ENCODE measurements around the gene STPG3. TPM values are rescaled to one million over a fixed set of nuclear protein-coding genes. Genes with fewer than 3 reads are reported as not detected.

STPG3 gene
- polyA plus RNA-seq, 1 of the 3 experiments (the other 2 are of a cell fraction) = not detected

- TF ChIP-seq RAD21 (IDR thresholded peaks at IDR 0.05; ENCODE audit: low read length) (no peak), TEAD4 (IDR thresholded peaks at IDR 0.05; ENCODE audit: borderline replicate concordance, insufficient read depth) (no peak), RXRA (IDR thresholded peaks at IDR 0.05; ENCODE audit: borderline replicate concordance, low read depth) (no peak), MEF2A (IDR thresholded peaks at IDR 0.05; ENCODE audit: borderline replicate concordance, low read depth) (no peak)
These were observed 27.1 kb downstream of the STPG3 start (continued) for GRCh38 chr9:137278061-137278701.

GRCh38 chr9:137278721-137279711 is 27.9 kb downstream of the STPG3 start:
- no peaks in the 10 kb centered on the region for H4K20me1 ChIP-seq (ENCODE audit: insufficient read depth)
- no peak overlapping the region for H2AFZ ChIP-seq (ENCODE audit: low read depth)
- WGBS (ENCODE audit: low lambda C conversion rate) = 98% methylated on average over 99 of the region's 139 CpGs
- no peak overlapping the region for H3K4me3 ChIP-seq (ENCODE audit: low read depth in 2 of 2, low read length in 1 of 2)
- H3K36me3 ChIP-seq (replicated peaks in 1 of 2; ENCODE audit: control insufficient read depth in 1 of 2, insufficient read depth in 2 of 2, low read length in 1 of 2) = peaks cover 0 to 3% of the 10 kb centered on the region in 2 experiments
- CTCF ChIA-PET = interaction anchor here (0.7 to 1.4 kb wide), 4 partner anchors 14 to 507 kb away, joined by 3 read pairs; partner anchors contain the start of genes EXD3 and NOXA1
- H3K27me3 ChIP-seq (ENCODE audit: insufficient read depth) = no peaks in the 10 kb centered on the region
- no peaks in the 10 kb centered on the region for H3K9me3 ChIP-seq
- POLR2A ChIA-PET = no interaction called here
- H3K4me1 ChIP-seq (ENCODE audit: control insufficient read depth in 1 of 2, insufficient read depth in 2 of 2, low read depth in 1 of 2, low read length in 1 of 2) = peaks cover 0 to 8% of the 10 kb centered on the region in 2 experiments; a peak in 2 of 4 replicates
- no peaks in the 10 kb centered on the region for H3K79me2 ChIP-seq (ENCODE audit: insufficient read depth)
- no peak overlapping the region for H3K27ac ChIP-seq (ENCODE audit: low read depth in 2 of 2, low read length in 1 of 2)
- no peaks in the 10 kb centered on the region for H3K9me2 ChIP-seq
- peaks cover 11% of the 10 kb centered on the region for H3F3A ChIP-seq (replicated peaks; ENCODE audit: insufficient read depth)
- TF ChIP-seq CHD2 (IDR thresholded peaks at IDR 0.05; ENCODE audit: low read length, partially characterized antibody) = no peak
- no peak for TF ChIP-seq RAD21 (IDR thresholded peaks at IDR 0.05; ENCODE audit: low read length)
- TF ChIP-seq YY1 (IDR thresholded peaks at IDR 0.05; ENCODE audit: low read depth) = no peak
- TF ChIP-seq MAX (IDR thresholded peaks at IDR 0.05; ENCODE audit: low read depth) = no peak
- no peak for TF ChIP-seq EZH2phosphoT487 (IDR thresholded peaks at IDR 0.05; ENCODE audit: borderline replicate concordance, low read depth)
- DNase-seq = peak; percentile 19
- no peak overlapping the region for H3K9ac ChIP-seq
- H3K4me2 ChIP-seq = no peak overlapping the region

GRCh38 chr9:137279741-137280473 is 28.8 kb downstream of the STPG3 start:
- H3K27ac ChIP-seq (ENCODE audit: low read depth in 2 of 2, low read length in 1 of 2) = no peak overlapping the region
- DNase-seq = no peak
- H3K4me2 ChIP-seq = no peak overlapping the region
- no peaks in the 10 kb centered on the region for H3K9me2 ChIP-seq
- H3K79me2 ChIP-seq (ENCODE audit: insufficient read depth) = no peaks in the 10 kb centered on the region
- H3K4me3 ChIP-seq (ENCODE audit: low read depth in 2 of 2, low read length in 1 of 2) = no peak overlapping the region
- peaks cover 10% of the 10 kb centered on the region for H3F3A ChIP-seq (replicated peaks; ENCODE audit: insufficient read depth)
- H3K36me3 ChIP-seq (replicated peaks in 1 of 2; ENCODE audit: control insufficient read depth in 1 of 2, insufficient read depth in 2 of 2, low read length in 1 of 2) = no peaks in the 10 kb centered on the region
- CTCF ChIA-PET = interaction anchor here (0.8 to 1.4 kb wide), 4 partner anchors 12 to 143 kb away, joined by 3 to 6 read pairs (median 3); partner anchors contain the start of genes EXD3 and NOXA1
- H3K27me3 ChIP-seq (ENCODE audit: insufficient read depth) = no peaks in the 10 kb centered on the region
- no peak overlapping the region for H3K9ac ChIP-seq
- POLR2A ChIA-PET = no interaction called here
- H4K20me1 ChIP-seq (ENCODE audit: insufficient read depth) = no peaks in the 10 kb centered on the region
- no peaks in the 10 kb centered on the region for H3K9me3 ChIP-seq
- H3K4me1 ChIP-seq (ENCODE audit: control insufficient read depth in 1 of 2, insufficient read depth in 2 of 2, low read depth in 1 of 2, low read length in 1 of 2) = peaks cover 0 to 8% of the 10 kb centered on the region in 2 experiments; a peak in 2 of 4 replicates
- 96% methylated on average over 32 of the region's 41 CpGs for WGBS (ENCODE audit: low lambda C conversion rate)
- no peak overlapping the region for H2AFZ ChIP-seq (ENCODE audit: low read depth)
- TF ChIP-seq MXI1 (IDR thresholded peaks at IDR 0.05; ENCODE audit: low read depth, low read length) (no peak), RAD21 (IDR thresholded peaks at IDR 0.05; ENCODE audit: low read length) (no peak), CTCF (IDR thresholded peaks at IDR 0.05) (no peak), TAF1 (IDR thresholded peaks at IDR 0.05; ENCODE audit: borderline replicate concordance, low read depth, low read length) (no peak), FOXJ3 (CRISPR knock-in tag; IDR thresholded peaks at IDR 0.05) (no peak), SIN3A (IDR thresholded peaks at IDR 0.05; ENCODE audit: borderline replicate concordance, low read depth, low read length) (no peak), ELF1 (IDR thresholded peaks at IDR 0.05) (no peak), USF1 (IDR thresholded peaks at IDR 0.05; ENCODE audit: borderline replicate concordance, low read depth) (no peak), GATA2 (CRISPR knock-in tag; IDR thresholded peaks at IDR 0.05) (no peak), NRF1 (IDR thresholded peaks at IDR 0.05; ENCODE audit: low read depth, low read length) (no peak), SMC3 (IDR thresholded peaks at IDR 0.05; ENCODE audit: low read depth, low read length) (no peak)

All from SK-N-SH (cell line).